Mucosa of rectum (tissue), 2 donors: ENCODE results near the gene STK33.

Experiments
- H3K27ac ChIP-seq, 2 donors: one replicate each; pipeline ENCODE4 v1.7.0; 2013; ENCODE audit warnings: inconsistent platforms in 2 of 2, low read depth in 2 of 2, low read length in 2 of 2
- H3K27me3 ChIP-seq, 2 donors: one replicate each; pipeline ENCODE4 v1.7.0; 2013; ENCODE audit warnings: low read length in 2 of 2; ENCODE audit not compliant: control insufficient read depth in 2 of 2, insufficient read depth in 2 of 2
- H3K36me3 ChIP-seq, 2 donors: one replicate each; pipeline ENCODE4 v1.7.0; 2013; ENCODE audit warnings: low read length in 2 of 2; ENCODE audit not compliant: control insufficient read depth in 2 of 2, insufficient read depth in 2 of 2
- H3K4me1 ChIP-seq, 2 donors: one replicate each; pipeline ENCODE4 v1.7.0; 2013; ENCODE audit warnings: low read length in 2 of 2, mild to moderate bottlenecking in 1 of 2; ENCODE audit not compliant: control insufficient read depth in 2 of 2, insufficient read depth in 2 of 2
- H3K4me3 ChIP-seq, 2 donors: one replicate each; pipeline ENCODE4 v1.7.0; 2013; ENCODE audit warnings: low read length in 2 of 2
- H3K9ac ChIP-seq, 2 donors: one replicate each; pipeline ENCODE4 v1.7.0; 2013; ENCODE audit warnings: low read length in 2 of 2, low read depth in 1 of 2, mild to moderate bottlenecking in 1 of 2
- H3K9me3 ChIP-seq, 2 donors: one replicate each; pipeline ENCODE4 v1.7.0; 2013; ENCODE audit warnings: low read length in 2 of 2; ENCODE audit not compliant: control insufficient read depth in 2 of 2
- donor health status: healthy.
- donor health status: Normal muscosa, but diverticular disease.

STK33 gene

GRCh38 chr11:8392166-8392565 is 201.9 kb downstream of the STK33 start:
- no peaks in the 10 kb centered on the region for H3K27me3 ChIP-seq
- H3K4me3 ChIP-seq: no peak overlapping the region
- no peak overlapping the region for H3K27ac ChIP-seq
- no peak overlapping the region for H3K9ac ChIP-seq
- no peaks in the 10 kb centered on the region for H3K36me3 ChIP-seq
- no peaks in the 10 kb centered on the region for H3K4me1 ChIP-seq
- no peaks in the 10 kb centered on the region for H3K9me3 ChIP-seq

DNA sequence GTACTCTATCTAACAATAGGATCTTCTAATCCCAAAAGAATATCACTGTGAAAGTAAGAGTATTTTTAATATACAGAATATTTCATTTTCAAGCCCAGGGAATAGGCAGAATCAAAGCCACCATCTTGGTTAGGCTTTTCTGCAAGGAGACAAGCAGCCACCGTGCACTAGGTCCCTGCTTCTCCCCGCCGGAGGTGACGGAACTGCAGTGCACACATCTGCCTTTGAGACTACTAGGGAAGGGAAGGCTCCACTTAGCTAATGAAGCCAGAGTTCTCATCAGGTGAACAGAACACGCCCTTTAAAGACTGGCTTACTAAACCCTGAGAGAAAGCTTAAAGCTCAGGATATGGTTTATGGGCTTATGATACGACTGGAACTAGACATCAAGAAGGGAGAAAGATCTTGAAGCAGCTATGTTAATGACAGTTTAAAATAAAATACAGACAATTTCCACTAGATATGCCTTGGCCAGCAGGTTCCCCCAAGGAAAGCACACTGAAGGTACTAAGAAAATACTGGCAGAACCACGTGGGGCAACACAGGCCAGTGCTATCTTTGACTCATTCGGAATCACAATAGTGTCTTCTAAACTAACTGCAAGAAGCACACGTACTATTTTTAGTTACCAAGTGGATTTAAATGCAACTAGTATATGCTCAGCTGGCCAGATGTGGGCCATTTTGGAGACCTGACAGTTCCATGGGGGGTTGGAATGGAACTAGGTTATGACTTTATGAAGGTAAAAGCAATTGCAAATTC is 203.0 kb downstream of the STK33 start:
- H3K36me3 ChIP-seq: no peaks in the 10 kb centered on the region
- no peak overlapping the region for H3K9ac ChIP-seq
- H3K9me3 ChIP-seq: no peaks in the 10 kb centered on the region
- H3K27ac ChIP-seq: no peak overlapping the region
- no peaks in the 10 kb centered on the region for H3K4me1 ChIP-seq
- no peak overlapping the region for H3K4me3 ChIP-seq
- H3K27me3 ChIP-seq: no peaks in the 10 kb centered on the region

DNA sequence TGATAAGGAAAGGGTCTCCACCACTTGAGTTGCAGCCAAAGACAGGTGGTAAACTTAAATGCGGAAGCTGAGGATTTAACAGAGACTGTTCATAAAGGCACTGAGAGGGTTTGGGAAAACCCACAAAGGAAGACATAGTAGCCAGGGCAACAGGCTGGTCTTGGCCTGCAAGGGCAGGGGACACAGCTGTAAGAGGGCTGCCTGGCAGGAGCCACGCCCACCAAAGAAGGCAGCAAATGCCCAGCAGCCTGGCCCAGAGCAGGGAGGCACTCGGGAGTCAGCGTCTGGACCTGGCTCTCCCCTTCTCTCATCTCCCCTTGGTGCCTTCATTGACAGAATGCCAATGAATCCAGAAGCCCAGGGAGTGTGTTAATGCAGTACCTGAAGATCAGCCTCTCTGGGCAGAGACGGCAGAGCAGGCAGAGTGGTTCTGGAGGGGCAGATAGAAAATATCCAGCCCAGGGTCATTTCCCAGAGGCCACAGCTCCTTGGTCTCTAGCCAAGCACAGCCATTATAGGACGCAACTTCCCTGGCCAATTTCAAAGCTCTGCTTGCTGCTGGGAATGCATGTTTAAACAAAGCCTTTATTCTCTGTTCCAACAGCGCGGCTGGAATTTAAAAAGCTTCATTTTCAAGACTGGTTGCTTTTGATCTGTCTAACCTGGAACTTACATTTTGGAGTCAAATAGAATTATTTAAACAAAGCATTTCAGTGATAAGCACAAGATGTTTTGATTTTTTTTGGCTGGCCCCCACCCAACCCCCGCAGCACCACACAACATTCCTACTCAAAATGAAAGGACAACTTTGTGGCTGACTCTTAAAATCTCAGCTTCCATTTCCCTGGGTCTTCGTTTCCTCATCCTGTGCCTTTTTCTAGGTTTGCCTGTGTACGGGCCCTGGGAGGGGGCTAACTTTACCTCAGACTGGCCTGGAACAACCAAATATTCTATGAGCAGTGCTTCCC is 204.7 kb downstream of the STK33 start:
- no peaks in the 10 kb centered on the region for H3K27me3 ChIP-seq
- no peaks in the 10 kb centered on the region for H3K9me3 ChIP-seq
- no peak overlapping the region for H3K27ac ChIP-seq
- no peaks in the 10 kb centered on the region for H3K4me1 ChIP-seq
- H3K4me3 ChIP-seq: no peak overlapping the region
- H3K36me3 ChIP-seq: no peaks in the 10 kb centered on the region
- no peak overlapping the region for H3K9ac ChIP-seq

- no peaks in the 10 kb centered on the region for H3K9me3 ChIP-seq
- H3K4me3 ChIP-seq: no peak overlapping the region
- no peak overlapping the region for H3K9ac ChIP-seq
- no peaks in the 10 kb centered on the region for H3K27me3 ChIP-seq
- H3K27ac ChIP-seq: no peak overlapping the region
- no peaks in the 10 kb centered on the region for H3K36me3 ChIP-seq
- H3K4me1 ChIP-seq: no peaks in the 10 kb centered on the region
Observed at GRCh38 chr11:8387693-8388092, 206.3 kb downstream of the STK33 start.

DNA sequence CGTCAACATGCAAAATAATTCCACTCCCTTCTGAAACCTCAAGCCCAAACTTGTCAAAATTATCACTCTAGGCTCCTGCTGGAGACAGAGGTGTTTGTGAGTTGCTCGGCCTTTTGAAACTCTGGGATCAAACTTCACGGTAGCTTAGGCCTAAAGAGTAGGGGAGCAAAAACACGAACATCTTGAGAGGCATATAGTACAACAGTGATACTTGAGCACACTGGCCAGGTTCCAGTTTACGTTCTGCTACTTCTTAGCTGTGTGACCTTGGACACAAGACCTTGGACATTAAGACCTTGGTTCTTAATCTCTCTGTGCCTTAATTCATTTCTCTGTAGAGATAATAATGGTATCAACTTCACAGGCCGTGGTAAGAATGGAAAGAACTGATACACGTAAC is 206.9 kb downstream of the STK33 start:
- H3K27ac ChIP-seq: no peak overlapping the region
- no peaks in the 10 kb centered on the region for H3K4me1 ChIP-seq
- no peak overlapping the region for H3K9ac ChIP-seq
- no peaks in the 10 kb centered on the region for H3K27me3 ChIP-seq
- no peaks in the 10 kb centered on the region for H3K9me3 ChIP-seq
- no peaks in the 10 kb centered on the region for H3K36me3 ChIP-seq
- H3K4me3 ChIP-seq: no peak overlapping the region

- H3K9ac ChIP-seq: no peak overlapping the region
- no peaks in the 10 kb centered on the region for H3K27me3 ChIP-seq
- no peaks in the 10 kb centered on the region for H3K4me1 ChIP-seq
- no peaks in the 10 kb centered on the region for H3K36me3 ChIP-seq
- no peaks in the 10 kb centered on the region for H3K9me3 ChIP-seq
- no peak overlapping the region for H3K4me3 ChIP-seq
- no peak overlapping the region for H3K27ac ChIP-seq
Observed at GRCh38 chr11:8386134-8386864, 207.7 kb downstream of the STK33 start.

DNA sequence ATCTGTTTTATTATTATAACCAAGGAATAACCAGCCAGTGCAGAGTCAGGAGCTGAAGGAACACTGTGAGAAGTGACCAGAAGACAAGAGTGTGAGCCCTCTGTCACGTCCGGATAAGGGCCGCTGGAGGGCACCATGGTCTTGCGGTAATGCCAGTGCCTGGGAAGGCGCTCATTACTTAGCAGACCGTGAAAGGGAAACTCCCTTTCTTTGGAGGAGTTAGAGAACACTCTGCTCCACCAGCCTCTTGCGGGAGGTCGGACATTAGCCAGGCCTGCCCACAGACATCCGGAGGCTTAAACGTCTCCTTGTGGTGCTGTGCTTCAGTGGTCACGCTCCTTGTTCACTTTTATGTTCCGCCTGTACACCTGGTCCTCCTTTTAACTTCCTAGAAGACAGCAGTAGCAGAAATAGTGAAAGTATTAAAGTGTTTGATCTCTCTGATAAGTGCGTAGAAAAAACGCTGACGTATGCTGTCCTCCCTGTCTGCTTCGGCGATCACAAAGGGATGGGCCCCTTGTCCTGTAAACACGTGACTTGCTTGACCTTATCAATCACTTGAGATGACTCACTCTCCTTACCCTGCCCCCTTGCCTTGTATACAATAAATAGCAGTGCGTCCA is 209.7 kb downstream of the STK33 start:
- Histone ChIP-seq H3K27ac (no peak overlapping the region), H3K4me1 (no peaks in the 10 kb centered on the region), H3K4me3 (no peak overlapping the region), H3K9ac (no peak overlapping the region), H3K27me3 (no peaks in the 10 kb centered on the region), H3K36me3 (no peaks in the 10 kb centered on the region), H3K9me3 (no peaks in the 10 kb centered on the region)

DNA sequence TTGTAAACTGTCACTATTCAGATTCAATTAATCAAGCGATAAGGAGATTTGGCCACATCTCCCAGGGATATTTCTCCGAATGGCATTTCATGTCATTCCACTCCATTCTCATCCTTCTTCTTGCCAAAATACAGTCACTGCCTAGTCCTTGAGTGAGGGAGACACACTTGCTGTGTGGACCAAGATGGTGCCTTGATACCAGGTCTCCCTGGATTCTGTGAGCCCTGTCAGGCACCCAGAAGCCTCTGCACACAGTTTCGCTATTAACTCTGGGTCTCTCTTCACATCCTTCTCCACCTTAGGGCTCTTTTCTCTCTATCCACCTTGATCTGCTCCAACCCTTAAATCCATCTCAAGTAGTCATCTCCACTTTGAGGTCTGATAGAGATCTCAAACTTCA is 210.4 kb downstream of the STK33 start:
- H3K9ac ChIP-seq: no peak overlapping the region
- no peaks in the 10 kb centered on the region for H3K27me3 ChIP-seq
- no peak overlapping the region for H3K27ac ChIP-seq
- no peaks in the 10 kb centered on the region for H3K9me3 ChIP-seq
- no peaks in the 10 kb centered on the region for H3K36me3 ChIP-seq
- no peaks in the 10 kb centered on the region for H3K4me1 ChIP-seq
- H3K4me3 ChIP-seq: no peak overlapping the region

GRCh38 chr11:8383227-8383626 is 210.8 kb downstream of the STK33 start:
- H3K9ac ChIP-seq: no peak overlapping the region
- H3K9me3 ChIP-seq: no peaks in the 10 kb centered on the region
- H3K36me3 ChIP-seq: no peaks in the 10 kb centered on the region
- H3K4me1 ChIP-seq: no peaks in the 10 kb centered on the region
- H3K27me3 ChIP-seq: no peaks in the 10 kb centered on the region
- H3K27ac ChIP-seq: no peak overlapping the region
- no peak overlapping the region for H3K4me3 ChIP-seq
